Epithelial cell of esophagus (primary cell): ENCODE results near the gene PCCB.

Experiments used
- DNase-seq: peaks from one replicate; pipeline ENCODE4 v3.0.0; 2010; ENCODE audit warnings: low read depth
- H3K4me3 ChIP-seq: 2 replicates; pipeline ENCODE4 v1.5.1; 2011; ENCODE audit warnings: mild to moderate bottlenecking, low read length, control low read depth
- TF ChIP-seq, protein P1 (sequence below): IDR thresholded peaks from 2 replicates; pipeline ENCODE4 v1.5.1; 2011; ENCODE audit warnings: low read depth, mild to moderate bottlenecking, low read length, control low read depth, inconsistent platforms; ENCODE audit not compliant: insufficient read depth; ENCODE audit errors: missing control alignments

Gene PCCB

DNA sequence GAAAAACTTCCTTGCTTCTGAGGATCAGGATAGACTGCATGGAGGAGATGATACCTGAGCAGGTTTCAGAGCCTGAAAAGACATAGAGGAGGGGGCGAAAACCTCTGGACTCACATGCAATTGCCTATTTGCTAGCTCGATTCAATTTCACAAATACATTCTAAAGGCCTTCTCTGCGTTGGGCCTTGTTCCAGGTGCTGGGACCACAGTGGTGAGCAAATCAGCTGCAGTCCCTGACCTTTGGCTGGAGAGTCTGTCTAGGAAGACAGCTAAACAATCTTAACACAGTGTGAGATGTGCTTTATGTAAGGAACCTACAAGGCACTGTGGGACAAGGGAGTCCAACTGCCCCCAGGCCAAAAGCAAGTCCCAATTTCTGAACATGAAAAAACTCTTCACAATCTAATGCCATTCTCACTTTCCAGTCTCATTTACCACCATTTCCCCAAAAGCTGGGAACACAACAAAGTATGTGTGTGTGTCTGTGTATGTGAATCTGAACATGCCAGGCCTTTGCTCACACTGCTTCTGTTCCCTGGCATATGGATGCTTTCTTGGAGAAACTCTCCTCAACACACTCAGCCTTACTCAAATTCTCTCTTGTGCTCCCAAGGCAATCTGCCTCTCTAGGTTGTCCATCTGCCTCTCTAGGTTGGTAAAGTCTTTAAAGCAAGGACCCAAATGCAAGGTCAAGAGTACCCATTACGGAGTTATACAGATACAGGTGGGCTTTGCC, 2.1 kb upstream of the PCCB start:
- DNase-seq = no peak
- TF ChIP-seq, protein P1, sequence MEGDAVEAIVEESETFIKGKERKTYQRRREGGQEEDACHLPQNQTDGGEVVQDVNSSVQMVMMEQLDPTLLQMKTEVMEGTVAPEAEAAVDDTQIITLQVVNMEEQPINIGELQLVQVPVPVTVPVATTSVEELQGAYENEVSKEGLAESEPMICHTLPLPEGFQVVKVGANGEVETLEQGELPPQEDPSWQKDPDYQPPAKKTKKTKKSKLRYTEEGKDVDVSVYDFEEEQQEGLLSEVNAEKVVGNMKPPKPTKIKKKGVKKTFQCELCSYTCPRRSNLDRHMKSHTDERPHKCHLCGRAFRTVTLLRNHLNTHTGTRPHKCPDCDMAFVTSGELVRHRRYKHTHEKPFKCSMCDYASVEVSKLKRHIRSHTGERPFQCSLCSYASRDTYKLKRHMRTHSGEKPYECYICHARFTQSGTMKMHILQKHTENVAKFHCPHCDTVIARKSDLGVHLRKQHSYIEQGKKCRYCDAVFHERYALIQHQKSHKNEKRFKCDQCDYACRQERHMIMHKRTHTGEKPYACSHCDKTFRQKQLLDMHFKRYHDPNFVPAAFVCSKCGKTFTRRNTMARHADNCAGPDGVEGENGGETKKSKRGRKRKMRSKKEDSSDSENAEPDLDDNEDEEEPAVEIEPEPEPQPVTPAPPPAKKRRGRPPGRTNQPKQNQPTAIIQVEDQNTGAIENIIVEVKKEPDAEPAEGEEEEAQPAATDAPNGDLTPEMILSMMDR = no peak
- H3K4me3 ChIP-seq = no peak overlapping the region

DNA sequence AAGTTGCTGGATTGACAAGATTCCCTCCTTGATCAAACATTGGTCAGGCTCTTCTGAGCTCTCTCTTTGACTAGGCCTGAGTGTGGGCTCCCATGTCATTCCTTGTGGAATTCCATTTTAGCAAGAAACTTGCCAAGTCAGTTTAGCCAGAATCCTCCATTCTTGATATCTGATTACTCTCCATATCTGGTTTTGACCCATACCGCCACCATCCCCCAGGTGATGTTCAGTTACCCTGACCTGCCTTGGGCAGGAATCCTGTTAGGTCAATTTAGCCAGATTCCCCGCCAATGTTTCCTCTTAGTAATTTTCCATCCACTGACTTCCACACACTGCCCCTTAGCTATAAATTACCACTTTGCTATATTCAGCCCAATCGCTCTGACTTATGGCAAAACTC, 1.0 kb upstream of the PCCB start:
- no peak overlapping the region for H3K4me3 ChIP-seq
- no peak for DNase-seq
- TF ChIP-seq, protein P1 = no peak

DNA sequence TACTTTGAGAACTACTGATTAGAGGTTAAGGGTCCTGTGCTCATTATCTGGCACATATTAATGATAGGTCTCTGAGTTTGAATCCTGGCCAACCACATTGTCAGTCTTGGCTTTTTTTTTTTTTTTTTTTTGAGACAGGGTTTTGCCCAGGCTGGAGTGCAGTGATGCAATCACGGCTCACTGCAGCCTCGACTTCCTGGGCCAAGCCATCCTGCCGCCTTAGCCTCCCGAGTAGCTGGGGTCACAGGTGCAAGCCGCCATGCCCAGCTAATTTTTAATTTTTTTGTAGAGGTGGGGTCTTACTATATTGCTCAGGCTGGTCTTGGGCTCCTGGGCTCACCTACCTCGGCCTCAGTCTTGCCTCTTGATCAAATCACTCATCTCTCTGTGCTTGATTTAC, 547 bp upstream of the PCCB start:
- peak overlapping the region; percentile 69 for H3K4me3 ChIP-seq
- TF ChIP-seq, protein P1 = no peak

DNA sequence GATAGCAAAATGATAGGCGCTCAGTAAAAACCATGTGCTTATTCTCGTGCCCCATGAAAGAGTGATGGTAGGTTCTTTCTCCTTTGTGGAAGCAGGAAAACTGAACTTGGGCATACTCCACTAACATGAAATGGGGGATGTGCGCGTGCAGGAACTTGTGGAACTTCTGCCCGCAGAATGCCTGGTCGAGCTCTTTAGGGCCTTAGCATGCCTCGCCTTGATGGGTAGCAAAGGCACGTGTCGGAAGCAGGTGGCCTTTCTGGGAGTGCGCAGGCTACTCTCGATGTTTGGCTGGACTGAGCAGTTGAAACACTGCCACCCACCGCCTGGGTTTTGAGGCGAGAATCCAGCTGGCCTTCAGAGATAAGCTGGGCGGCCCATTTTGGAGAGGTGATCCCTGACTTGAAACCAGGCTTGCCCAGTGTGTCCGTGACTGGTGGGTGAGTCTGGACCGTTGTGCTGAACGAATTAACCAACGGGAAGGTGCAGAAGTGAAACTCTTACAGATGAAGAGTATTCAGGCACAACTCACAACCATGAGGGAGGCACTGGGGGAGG, 842 bp downstream of the PCCB start:
- TF ChIP-seq, protein P1 = no peak
- peak; percentile 31 for DNase-seq
- H3K4me3 ChIP-seq = peak overlapping the region; percentile 69

More for the DNA sequence above, 547 bp upstream of the PCCB start:
- peak; percentile 29 for DNase-seq

DNA sequence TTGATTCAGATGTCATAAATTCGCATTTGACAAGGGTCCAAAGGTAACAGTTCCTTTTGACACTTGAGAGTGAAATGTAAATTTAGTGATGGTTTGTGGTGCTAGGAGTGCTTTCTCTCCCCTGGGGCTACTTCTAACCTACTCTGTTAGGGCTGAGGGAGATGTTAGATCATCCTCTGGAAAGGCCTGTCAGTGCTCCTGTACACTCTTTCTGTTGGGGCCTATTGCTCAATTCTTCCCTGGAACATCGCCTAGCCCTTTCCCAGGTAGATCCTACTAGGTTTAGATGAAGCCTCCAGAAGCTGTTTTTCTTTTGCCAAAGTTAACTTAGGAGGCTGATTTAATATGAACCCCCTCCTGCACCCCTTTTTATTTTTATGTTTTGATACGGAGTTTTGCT, 1.4 kb downstream of the PCCB start:
- TF ChIP-seq, protein P1 = no peak
- peak overlapping the region; percentile 69 for H3K4me3 ChIP-seq
- DNase-seq = peak; percentile 63

DNA sequence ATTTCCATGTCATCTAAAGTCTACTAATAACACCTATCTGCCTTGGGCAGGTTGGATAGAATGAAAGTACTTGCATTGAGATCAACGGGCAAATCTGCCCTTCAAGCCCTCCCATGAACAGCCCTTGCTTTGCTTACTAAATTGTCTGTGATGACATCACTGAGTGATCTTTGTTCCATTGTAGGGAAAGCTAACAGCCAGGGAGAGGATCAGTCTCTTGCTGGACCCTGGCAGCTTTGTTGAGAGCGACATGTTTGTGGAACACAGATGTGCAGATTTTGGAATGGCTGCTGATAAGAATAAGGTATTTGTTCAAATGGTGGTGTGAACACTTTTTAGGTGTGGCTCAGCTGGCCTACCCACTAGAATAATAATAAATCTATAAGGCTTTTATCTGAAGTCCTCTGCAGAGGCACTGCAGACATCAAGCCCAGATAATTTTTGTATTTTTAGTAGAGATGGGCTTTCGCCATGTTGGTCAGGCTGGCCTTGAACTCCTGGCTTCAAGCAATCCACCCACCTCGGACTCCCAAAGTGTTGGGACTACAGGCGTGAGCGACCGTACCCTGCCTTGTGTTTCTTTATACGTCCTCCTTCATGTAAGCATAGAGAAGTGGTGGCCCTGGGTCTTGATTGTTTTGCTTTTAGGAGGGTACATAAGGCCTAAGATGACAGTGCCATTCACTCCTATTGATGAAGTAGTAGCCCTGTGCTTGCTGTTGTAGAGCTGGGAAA, 5.7 kb downstream of the PCCB start:
- TF ChIP-seq, protein P1 = no peak
- DNase-seq = no peak
- H3K4me3 ChIP-seq = no peak overlapping the region
